Measurements from ENCODE around the gene FNDC11.
"Not testable (repeated sequence)": the region's sequence is repeated elsewhere in the genome, so short reads cannot be mapped to it uniquely, and the experiment has no call there.

The FNDC11 gene

GRCh38 chr20:63553251-63553932 is 567 bp upstream of the FNDC11 start:
- peak; percentile 87 for DNase-seq (ENCODE audit: low spot score)

DNA sequence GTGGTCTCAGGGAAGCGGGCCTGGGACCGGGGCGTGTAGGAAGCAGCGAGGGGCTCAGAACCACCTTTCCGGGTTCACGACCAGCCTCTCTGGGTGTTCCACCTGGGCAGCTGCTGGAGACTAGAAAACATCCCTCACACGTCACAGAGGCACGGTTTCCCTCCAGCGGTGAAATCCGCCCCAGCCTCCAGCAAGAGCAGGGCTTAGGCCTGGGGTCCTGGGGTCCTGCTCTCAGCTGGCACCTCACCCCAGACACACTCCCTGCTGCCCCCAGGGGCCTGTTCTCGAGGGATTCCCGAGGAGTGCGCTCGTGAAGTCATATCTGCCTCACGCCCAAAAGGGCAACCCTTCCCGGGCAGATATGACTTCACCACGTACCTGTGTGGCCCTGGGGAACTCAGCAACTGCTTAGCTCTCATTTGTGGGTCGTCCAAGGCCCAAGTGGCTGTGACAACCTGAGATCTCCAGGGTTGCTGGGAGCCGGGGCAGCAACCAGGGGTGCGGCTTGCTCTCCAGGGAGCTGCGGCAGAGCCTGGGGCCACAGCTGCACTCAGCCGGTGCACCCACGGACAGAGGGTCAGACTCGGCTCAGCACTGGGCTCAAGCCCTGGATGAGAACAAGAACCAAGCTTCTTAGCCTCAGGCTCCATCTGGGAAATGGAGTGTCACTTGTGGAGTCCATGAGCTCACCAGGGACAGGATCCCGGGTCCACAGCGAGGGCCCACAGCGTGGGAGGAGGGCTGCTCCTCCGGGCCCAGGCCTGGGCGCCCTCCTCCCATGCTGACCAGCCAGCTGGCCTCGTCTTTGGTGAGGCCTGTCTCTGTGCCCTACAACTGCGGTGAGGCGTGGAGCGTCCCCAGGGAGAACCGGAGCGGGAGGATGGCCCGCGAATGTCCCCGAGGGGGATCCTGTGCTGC is 661 bp downstream of the FNDC11 start:
- DNase-seq (ENCODE audit: low spot score) = no peak

GRCh38 chr20:63555661-63556381 is 1.9 kb downstream of the FNDC11 start:
- DNase-seq (ENCODE audit: low spot score) = no peak

DNA sequence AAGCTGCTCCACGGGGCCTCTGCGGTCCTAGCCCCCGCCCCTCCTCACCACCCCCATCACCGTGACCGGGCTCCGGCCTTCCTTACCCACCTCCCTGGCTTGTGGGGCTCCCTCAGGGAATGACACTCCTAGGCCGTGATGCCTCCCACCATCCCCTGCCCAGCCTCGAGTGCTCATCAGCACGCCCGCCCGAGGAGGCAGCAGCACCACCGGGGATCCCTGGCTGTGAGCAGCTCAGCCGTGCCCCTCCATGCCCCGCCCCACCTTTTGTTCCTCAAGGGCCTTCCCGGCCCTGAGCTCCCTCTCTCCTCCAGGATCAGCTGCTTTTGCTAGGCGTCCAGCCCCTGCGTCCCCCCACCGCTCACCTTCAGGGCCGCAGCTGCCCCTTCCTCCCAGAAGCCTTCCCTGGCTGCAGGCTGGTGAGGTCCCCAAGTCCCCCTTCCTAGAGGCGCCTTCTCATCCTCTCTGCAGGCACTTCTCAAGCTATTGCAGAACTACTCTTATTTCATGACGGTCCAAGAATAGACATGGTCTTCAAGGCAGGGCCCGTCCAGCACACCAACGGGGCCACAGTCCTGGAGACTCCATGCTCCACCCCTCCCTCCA is 3.0 kb downstream of the FNDC11 start:
- no peak for DNase-seq (ENCODE audit: low spot score)

- DNase-seq (ENCODE audit: low spot score) = no peak
Measured at GRCh38 chr20:63557481-63557891, 3.5 kb downstream of the FNDC11 start.

DNA sequence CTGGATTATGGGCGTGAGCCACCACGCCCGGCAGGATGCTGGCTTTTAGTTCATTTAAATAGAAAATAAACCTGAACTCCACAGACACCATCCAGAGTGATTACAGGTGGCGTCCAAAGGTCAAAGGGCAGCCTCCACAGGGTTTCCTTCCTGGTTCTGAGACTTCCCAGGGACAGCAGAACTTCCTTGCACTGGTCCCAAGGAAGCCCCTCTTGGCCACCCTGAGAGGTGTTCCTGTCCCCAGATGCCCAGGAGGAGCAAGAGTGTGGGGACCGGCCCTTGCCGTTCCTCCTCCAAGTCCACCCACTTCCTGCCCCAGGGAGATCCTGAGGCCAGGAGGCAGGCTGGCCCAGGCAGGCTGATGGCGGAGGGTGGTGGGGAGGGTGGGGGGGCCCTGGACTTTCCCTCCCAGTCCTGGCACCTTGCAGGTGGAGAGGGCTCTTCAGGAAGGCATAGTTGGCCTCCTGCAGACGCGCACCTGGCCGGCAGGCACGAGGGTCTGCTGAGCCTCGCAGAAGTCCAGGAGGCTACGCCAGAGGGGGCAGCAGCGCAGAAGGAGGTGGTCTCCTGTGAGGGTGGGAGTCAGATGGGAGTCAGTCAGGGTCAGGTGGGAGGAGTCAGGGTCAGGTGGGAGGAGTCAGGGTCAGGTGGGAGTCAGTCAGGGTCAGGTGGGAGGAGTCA is 5.0 kb downstream of the FNDC11 start:
- DNase-seq (ENCODE audit: low spot score) = no peak

DNA sequence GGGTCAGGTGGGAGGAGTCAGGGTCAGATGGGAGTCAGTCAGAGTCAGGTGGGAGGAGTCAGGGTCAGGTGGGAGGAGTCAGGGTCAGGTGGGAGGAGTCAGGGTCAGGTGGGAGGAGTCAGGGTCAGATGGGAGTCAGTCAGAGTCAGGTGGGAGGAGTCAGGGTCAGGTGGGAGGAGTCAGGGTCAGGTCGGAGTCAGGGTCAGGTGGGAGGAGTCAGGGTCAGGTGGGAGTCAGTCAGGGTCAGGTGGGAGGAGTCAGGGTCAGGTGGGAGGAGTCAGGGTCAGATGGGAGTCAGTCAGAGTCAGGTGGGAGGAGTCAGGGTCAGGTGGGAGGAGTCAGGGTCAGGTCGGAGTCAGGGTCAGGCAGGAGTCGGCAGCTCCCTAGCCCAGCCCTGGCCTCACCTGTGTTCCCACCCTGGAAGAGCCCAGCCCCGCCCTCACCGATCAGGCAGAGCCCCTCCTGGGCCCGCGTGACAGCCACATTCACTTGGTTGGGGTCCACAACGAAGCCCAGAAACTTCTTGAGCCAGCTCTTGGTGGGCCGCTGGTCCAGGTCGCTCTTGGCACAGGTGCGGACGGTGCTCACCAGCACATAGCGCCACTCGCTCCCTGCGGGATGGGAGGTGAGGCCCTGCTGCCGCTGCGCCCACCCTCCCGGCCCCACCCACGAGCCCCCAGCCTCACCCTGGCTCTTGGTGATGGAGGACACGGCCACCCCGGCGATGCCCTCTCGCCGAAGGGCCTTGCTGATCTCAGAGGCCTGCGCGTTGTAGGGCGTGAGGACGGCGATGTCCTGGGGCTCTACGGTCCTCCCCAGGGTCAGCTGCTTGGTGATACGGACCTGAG is 5.8 kb downstream of the FNDC11 start:
- DNase-seq (ENCODE audit: low spot score) = not testable (repeated sequence)

- DNase-seq (ENCODE audit: low spot score) = no peak
Measured at GRCh38 chr20:63560333-63560805, 6.4 kb downstream of the FNDC11 start.

- no peak for DNase-seq (ENCODE audit: low spot score)
Measured at GRCh38 chr20:63560856-63561609, 7.1 kb downstream of the FNDC11 start.

GRCh38 chr20:63561624-63562396 is 7.9 kb downstream of the FNDC11 start:
- no peak for DNase-seq (ENCODE audit: low spot score)

- DNase-seq (ENCODE audit: low spot score) = no peak
Measured at GRCh38 chr20:63562461-63563224, 8.7 kb downstream of the FNDC11 start.

DNA sequence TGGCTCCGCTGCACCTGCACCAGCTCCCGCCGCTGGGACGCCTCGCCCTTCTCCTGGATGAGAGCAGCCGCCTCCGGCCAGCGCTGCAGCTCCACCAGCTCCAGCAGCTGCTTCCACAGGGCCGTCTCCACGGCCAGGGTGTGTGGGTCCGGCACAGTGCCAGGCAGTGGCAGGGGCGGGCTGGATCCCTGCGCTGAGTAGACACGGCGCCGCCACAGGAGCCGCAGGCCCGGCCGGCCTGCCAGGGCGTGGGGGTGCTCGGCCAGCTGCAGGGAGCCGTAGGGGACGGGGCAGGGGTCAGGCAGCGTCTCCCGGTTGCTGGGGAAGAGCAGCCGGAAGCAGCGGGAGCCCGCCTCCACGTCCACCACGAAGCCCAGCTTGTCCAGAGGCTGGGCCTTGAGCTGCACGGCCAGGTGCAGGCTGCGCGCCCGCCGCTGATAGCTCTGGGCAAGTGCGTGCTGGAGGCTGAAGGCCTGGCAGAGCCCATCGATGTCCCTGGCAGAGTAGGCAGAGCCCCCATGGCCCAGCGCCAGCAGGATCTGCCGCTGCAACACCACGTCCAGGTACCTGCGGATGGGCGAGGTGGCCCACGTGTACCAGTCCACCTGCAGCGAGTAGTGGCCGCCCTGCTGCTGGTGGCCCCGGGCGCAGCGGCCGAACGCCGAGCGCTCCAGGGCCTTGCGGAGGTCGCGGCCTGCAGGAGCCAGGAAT is 9.4 kb downstream of the FNDC11 start:
- no peak for DNase-seq (ENCODE audit: low spot score)

DNA sequence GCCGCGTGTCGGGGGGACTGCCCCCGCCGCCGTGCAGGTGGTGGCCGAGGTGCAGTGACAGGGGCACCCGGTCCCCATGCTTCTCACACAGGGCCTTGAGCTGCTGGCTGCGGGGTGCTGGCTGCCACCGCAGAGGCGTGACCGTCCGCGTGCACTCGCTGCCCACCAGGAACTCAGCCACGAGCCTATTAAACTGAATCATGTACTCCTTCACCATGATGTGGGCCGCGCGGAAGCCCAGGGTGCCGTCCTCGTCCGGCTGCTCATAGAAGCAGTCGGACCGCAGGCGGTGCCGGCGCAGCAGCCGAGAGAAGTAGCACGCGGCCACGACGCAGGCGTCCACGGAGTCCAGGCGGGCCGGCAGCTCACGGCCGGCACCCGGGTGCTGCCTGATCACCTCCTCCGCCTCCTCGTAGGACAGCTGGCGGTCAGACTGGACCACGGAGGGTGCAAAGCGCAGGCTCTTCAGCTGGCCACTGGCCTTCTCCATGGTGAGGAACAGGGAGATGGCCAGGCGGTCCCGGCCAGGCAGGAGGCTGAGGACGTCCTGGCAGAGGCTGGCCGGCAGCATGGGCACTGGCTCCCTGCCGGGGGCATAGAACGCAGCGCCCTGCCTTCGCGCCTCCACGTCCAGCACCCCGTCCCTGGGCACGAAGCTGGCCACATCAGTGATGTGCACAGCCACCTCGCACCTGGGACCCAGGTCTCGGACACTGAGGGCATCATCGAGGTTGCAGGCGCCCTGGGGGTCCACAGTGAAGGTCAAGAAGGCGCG is 10.3 kb downstream of the FNDC11 start:
- DNase-seq (ENCODE audit: low spot score) = no peak

DNA sequence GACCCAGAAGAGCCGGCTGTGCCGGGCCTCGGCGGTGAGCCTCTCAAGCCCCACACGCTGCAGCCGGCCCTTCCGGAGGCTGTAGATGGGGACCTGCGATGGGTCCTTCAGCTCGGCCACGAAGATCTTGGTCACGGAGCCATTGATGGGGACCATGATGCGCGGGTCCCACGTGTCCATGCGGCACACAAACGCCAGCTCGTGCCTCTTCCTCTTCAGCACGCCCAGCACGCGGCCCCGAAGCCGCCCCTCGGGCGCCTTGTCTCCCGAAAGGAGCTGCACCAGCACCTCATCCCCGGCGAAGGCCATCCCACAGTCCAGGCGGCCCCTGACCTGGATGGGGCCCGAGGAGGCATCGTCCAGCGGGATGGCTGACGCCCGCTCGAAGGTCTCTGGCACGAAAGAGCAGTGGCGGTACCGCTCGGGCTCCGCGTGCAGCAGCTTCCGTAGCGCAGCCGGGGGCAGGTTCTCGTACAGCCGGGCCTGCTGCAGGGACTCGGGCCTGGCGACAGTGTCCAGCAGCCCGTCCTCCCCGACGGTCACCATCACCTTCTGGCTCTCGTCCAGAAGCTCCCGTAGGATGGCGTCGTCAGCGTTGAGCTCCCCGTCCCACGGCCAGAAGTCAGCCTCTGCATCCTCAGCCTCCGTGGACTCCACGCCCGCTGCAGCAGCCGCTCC is 11.2 kb downstream of the FNDC11 start:
- DNase-seq (ENCODE audit: low spot score) = no peak

- DNase-seq (ENCODE audit: low spot score) = no peak
Measured at GRCh38 chr20:63565699-63566335, 11.9 kb downstream of the FNDC11 start.
